ENCODE results near the gene ADCY4. TPM values are rescaled to one million over a fixed set of nuclear protein-coding genes. Genes with fewer than 3 reads are reported as not detected.

The ADCY4 gene
- total RNA-seq, 1 experiment from 2014 or later, result 0.86 TPM

- TF ChIP-seq, protein P1, sequence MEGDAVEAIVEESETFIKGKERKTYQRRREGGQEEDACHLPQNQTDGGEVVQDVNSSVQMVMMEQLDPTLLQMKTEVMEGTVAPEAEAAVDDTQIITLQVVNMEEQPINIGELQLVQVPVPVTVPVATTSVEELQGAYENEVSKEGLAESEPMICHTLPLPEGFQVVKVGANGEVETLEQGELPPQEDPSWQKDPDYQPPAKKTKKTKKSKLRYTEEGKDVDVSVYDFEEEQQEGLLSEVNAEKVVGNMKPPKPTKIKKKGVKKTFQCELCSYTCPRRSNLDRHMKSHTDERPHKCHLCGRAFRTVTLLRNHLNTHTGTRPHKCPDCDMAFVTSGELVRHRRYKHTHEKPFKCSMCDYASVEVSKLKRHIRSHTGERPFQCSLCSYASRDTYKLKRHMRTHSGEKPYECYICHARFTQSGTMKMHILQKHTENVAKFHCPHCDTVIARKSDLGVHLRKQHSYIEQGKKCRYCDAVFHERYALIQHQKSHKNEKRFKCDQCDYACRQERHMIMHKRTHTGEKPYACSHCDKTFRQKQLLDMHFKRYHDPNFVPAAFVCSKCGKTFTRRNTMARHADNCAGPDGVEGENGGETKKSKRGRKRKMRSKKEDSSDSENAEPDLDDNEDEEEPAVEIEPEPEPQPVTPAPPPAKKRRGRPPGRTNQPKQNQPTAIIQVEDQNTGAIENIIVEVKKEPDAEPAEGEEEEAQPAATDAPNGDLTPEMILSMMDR (IDR thresholded peaks at IDR 0.05 in 2 of 3, conservative IDR thresholded peaks at IDR 0.05 in 1 of 3; ENCODE audit: borderline replicate concordance in 1 of 3, insufficient read depth in 1 of 3, low read depth in 2 of 3, low read length in 2 of 3), result no peak
These were observed 25.4 kb upstream of the ADCY4 start (continued) for GRCh38 chr14:24360281-24360680.

DNA sequence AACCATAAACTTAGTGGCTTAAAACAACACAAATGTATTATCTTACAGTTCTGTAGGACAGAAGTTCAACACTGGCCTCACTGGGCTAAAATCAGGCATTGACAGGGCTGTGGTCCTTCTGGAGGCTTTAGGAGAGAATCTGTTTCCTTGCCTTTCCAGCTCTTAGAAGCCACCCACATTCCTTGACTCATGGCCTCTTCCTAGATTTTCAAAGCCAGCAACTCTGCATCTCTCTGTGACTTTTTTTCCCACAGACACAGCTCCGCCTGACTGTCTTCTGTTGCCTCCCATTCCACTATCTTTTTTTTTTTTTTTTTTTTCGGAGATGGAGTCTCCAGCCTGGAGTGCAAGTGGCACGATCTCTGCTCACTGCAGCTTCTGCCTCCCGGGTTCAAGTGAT is 21.3 kb upstream of the ADCY4 start:
- no TSS peak for BruUV-seq (replicated peaks)
- Histone ChIP-seq H4K20me1 (ENCODE audit: insufficient read depth) (no peaks in the 10 kb centered on the region), H3K27ac (ENCODE audit: low read depth, low read length) (no peak overlapping the region), H2AFZ (ENCODE audit: low read depth, low read length, poor library complexity, severe bottlenecking) (no peak overlapping the region), H3K4me2 (ENCODE audit: low read length) (no peak overlapping the region), H3K27me3 (ENCODE audit: insufficient read depth, low read length) (no peaks in the 10 kb centered on the region), H3K9me2 (ENCODE audit: insufficient read depth) (no peaks in the 10 kb centered on the region), H3K4me3 (replicated peaks in 1 of 2; ENCODE audit: low read depth in 1 of 2, low read length in 2 of 2) (no peak overlapping the region), H3K79me2 (ENCODE audit: insufficient read depth, low read length) (no peaks in the 10 kb centered on the region), H3K9me3 (ENCODE audit: control insufficient read depth in 1 of 2, insufficient read depth in 1 of 2, low read depth in 1 of 2, low read length in 2 of 2) (no peaks in the 10 kb centered on the region), H3K36me3 (ENCODE audit: control insufficient read depth in 1 of 2, insufficient read depth in 2 of 2, low read length in 2 of 2) (no peaks in the 10 kb centered on the region), H3K9ac (ENCODE audit: low read length) (no peak overlapping the region), H3K4me1 (ENCODE audit: control insufficient read depth in 1 of 2, insufficient read depth in 2 of 2, low read length in 2 of 2) (peaks cover 5 to 22% of the 10 kb centered on the region in 2 experiments; a peak in 3 of 4 replicates)
- intact Hi-C loops (cut with micrococcal nuclease), result no loop called here
- no peak for TF ChIP-seq ZBTB33 (IDR thresholded peaks at IDR 0.05; ENCODE audit: extremely low read depth, insufficient replicate concordance, low read length)
- no peak for TF ChIP-seq POLR2A (IDR thresholded peaks at IDR 0.05; ENCODE audit: borderline replicate concordance, extremely low read depth, insufficient read depth, insufficient read length)
- no peak for TF ChIP-seq POLR2AphosphoS5 (IDR thresholded peaks at IDR 0.05; ENCODE audit: low read depth, low read length)
- TF ChIP-seq ZFX (IDR thresholded peaks at IDR 0.05), result no peak
- no peak for TF ChIP-seq FOSL1 (IDR thresholded peaks at IDR 0.05; ENCODE audit: low read depth)
- TF ChIP-seq EZH2phosphoT487 (IDR thresholded peaks at IDR 0.05; ENCODE audit: borderline replicate concordance), result no peak
- no peak for TF ChIP-seq CBX3 (IDR thresholded peaks at IDR 0.05; ENCODE audit: low read depth)
- no peak for TF ChIP-seq SP1 (IDR thresholded peaks at IDR 0.05; ENCODE audit: low read depth)
- TF ChIP-seq TCF7L2 (IDR thresholded peaks at IDR 0.05; ENCODE audit: borderline replicate concordance, extremely low read depth, insufficient read depth, insufficient read length), result no peak
- no peak for TF ChIP-seq ZNF274 (IDR thresholded peaks at IDR 0.05; ENCODE audit: low read depth, low read length)
- TF ChIP-seq ATF3 (IDR thresholded peaks at IDR 0.05), result no peak
- TF ChIP-seq EZH2 (IDR thresholded peaks at IDR 0.05), result no peak
- ATAC-seq, result no peak
- CTCF ChIA-PET, result no interaction called here
- RAD21 ChIA-PET (ENCODE audit: low non-redundant PET in 1 of 2, low total read pairs in 2 of 2, uncharacterized antibody in 2 of 2, unreplicated experiment in 2 of 2), result no interaction called here
- no peak for DNase-seq (ENCODE audit: low read depth, low spot score)
- POLR2A ChIA-PET, result no interaction called here
